ENCODE data around the gene ARHGAP11A.

The ARHGAP11A gene

GRCh38 chr15:32688151-32688639 lies 72.9 kb downstream of the ARHGAP11A start:
- ChIA-PET POLR2A (no interaction called here), CTCF (interaction anchor here (0.9 kb wide), 1 partner anchor 26 kb away, joined by 5 read pairs; no protein-coding TSS in a partner anchor)
- TF ChIP-seq, protein P1, sequence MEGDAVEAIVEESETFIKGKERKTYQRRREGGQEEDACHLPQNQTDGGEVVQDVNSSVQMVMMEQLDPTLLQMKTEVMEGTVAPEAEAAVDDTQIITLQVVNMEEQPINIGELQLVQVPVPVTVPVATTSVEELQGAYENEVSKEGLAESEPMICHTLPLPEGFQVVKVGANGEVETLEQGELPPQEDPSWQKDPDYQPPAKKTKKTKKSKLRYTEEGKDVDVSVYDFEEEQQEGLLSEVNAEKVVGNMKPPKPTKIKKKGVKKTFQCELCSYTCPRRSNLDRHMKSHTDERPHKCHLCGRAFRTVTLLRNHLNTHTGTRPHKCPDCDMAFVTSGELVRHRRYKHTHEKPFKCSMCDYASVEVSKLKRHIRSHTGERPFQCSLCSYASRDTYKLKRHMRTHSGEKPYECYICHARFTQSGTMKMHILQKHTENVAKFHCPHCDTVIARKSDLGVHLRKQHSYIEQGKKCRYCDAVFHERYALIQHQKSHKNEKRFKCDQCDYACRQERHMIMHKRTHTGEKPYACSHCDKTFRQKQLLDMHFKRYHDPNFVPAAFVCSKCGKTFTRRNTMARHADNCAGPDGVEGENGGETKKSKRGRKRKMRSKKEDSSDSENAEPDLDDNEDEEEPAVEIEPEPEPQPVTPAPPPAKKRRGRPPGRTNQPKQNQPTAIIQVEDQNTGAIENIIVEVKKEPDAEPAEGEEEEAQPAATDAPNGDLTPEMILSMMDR (IDR thresholded peaks at IDR 0.05; ENCODE audit: control extremely low read depth, extremely low read depth, low read depth, missing control alignments), result no peak
- no peak for DNase-seq (ENCODE audit: extremely low spot score)
